Tibial nerve (tissue), 4 donors: ENCODE results near the gene SERINC2. TPM values are rescaled to one million over a fixed set of nuclear protein-coding genes. Genes with fewer than 3 reads are reported as not detected.
A peak's percentile ranks its signal among the peaks of the same experiment; 100 is the strongest.

Experiments
- DNase-seq, 2 donors: peaks; one replicate each; pipeline ENCODE4 v3.0.0-alpha.2; 2019; ENCODE audit warnings: low spot score in 2 of 2
- H3K27ac ChIP-seq, 4 donors: fragments of 200-600 bp; sonication (generic) in 3 of 4; one replicate each; pipeline ENCODE4 v1.5.1; 2017 to 2019; ENCODE audit warnings: mild to moderate bottlenecking in 1 of 4
- H3K27me3 ChIP-seq, 2 donors: fragments of 200-600 bp; sonication (generic) in 1 of 2; one replicate each; pipeline versions ENCODE4 v1.5.1 to v1.6.0; 2017 to 2019
- H3K36me3 ChIP-seq, 3 donors: fragments of 200-600 bp; sonication (generic); one replicate each; pipeline ENCODE4 v1.5.1; 2018 to 2019
- H3K4me1 ChIP-seq, 4 donors: fragments of 200-600 bp; sonication (generic) in 3 of 4; one replicate each; pipeline ENCODE4 v1.5.1; 2017 to 2019
- H3K4me3 ChIP-seq, 4 donors: fragments of 200-600 bp; sonication (generic) in 3 of 4; one replicate each; pipeline ENCODE4 v1.5.1; 2017 to 2019; ENCODE audit warnings: mild to moderate bottlenecking in 1 of 4, moderate library complexity in 1 of 4
- H3K9me3 ChIP-seq, 4 donors: fragments of 200-600 bp; sonication (generic) in 3 of 4; one replicate each; pipeline ENCODE4 v1.5.1; 2017 to 2019
- CTCF ChIP-seq, 5 experiments: fragments of 200-600 bp in 3 of 5; fragments of 450-650 bp in 2 of 5; sonication (generic) in 3 of 5; IDR thresholded peaks; one replicate each; pipeline ENCODE4 v1.5.1; 2016 to 2019; ENCODE audit warnings: antibody characterized with exemption in 5 of 5, mild to moderate bottlenecking in 3 of 5, moderate library complexity in 2 of 5
- EP300 ChIP-seq, 2 donors: sonication (generic); formaldehyde crosslinking; IDR thresholded peaks; one replicate each; pipeline ENCODE4 v1.6.1; 2017; ENCODE audit warnings: antibody characterized with exemption in 2 of 2, mild to moderate bottlenecking in 1 of 2
- POLR2A ChIP-seq, 2 donors: fragments of 450-650 bp; IDR thresholded peaks; one replicate each; pipeline ENCODE4 v1.6.1; 2017; ENCODE audit warnings: antibody characterized with exemption in 2 of 2, mild to moderate bottlenecking in 2 of 2, moderate library complexity in 2 of 2
- WGBS, 2 donors: methylation state at CpG; one replicate each; pipeline ENCODE4 v1.1.5; 2018; 5-methylcytosine and 5-hydroxymethylcytosine counted together
- total RNA-seq, 4 donors: library from RNA; depleted of rRNA; stranded (reverse); fragments of >200 nt; gene quantifications; one replicate each; pipeline ENCODE4 v1.1.0, GENCODE V29; 2016

SERINC2 gene
- total RNA-seq, 4 donors from 2014 or later = 0.42 to 4.3 (median 2.3) TPM

GRCh38 chr1:31410871-31411270 lies 2.1 kb upstream of the SERINC2 start:
- Histone ChIP-seq H3K27me3 (peaks cover 0 to 65% of the 10 kb centered on the region in 2 donors), H3K9me3 (no peaks in the 10 kb centered on the region), H3K4me3 (no peak overlapping the region), H3K27ac (no peak overlapping the region), H3K36me3 (no peaks in the 10 kb centered on the region), H3K4me1 (peaks cover 0 to 17% (median 10%) of the 10 kb centered on the region in 4 donors)
- WGBS, 2 donors = 59 to 77% methylated on average over 4 of the region's 4 CpGs
- no peak for TF ChIP-seq CTCF (IDR thresholded peaks at IDR 0.05)
- TF ChIP-seq EP300 (IDR thresholded peaks at IDR 0.05) = no peak
- TF ChIP-seq POLR2A (IDR thresholded peaks at IDR 0.05) = no peak
- DNase-seq = no peak

GRCh38 chr1:31412205-31412604 lies 808 bp upstream of the SERINC2 start:
- Histone ChIP-seq H3K4me3 (no peak overlapping the region), H3K27me3 (peaks cover 0 to 66% of the 10 kb centered on the region in 2 donors), H3K27ac (no peak overlapping the region)

DNA sequence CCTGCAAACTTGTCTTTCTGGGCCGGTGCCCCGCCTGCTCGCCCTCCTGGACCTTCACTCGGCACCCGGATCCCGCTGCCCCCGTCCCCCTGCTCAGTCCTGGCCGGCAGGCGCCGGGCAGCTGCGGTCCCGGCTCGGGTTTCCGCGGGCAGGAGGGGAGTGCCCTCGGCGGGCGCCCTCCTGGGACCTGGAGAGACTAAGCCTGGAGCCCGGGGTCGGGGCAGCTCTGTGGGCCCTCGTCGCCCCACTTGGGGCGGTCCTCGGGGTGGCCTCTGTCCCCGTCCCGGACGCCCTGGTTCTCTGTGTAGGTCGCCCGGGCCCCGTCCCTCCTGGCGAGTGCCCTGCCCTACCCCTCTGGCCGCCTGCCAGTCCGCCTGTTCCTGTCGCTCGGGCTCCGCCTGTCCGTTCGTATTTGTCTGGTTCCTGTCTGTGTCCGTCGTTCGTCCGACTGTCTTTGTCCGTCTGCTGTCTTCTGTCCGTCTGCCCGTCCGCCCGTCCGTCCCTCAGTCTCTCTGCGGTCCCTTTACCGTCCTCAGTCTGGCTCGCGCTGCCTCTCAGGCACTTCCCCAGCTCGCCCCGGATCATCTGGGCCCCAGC lies 490 bp downstream of the SERINC2 start:
- 0 to 1% methylated on average over 44 to 48 of the region's 54 CpGs for WGBS, 2 donors
- H3K4me1 ChIP-seq = peaks cover 0 to 17% (median 10%) of the 10 kb centered on the region in 4 donors
- H3K9me3 ChIP-seq = no peaks in the 10 kb centered on the region
- H3K4me3 ChIP-seq = peak overlapping the region; percentile 36 to 68 (median 58)
- TF ChIP-seq POLR2A (IDR thresholded peaks at IDR 0.05) (no peak), EP300 (IDR thresholded peaks at IDR 0.05) (no peak), CTCF (IDR thresholded peaks at IDR 0.05) (no peak)
- peaks cover 0 to 66% of the 10 kb centered on the region in 2 donors for H3K27me3 ChIP-seq
- peak overlapping the region in 2 of 4 donors; percentile 46 to 80 for H3K27ac ChIP-seq
- DNase-seq = peak; percentile 37 to 67
- H3K36me3 ChIP-seq = no peaks in the 10 kb centered on the region

More at GRCh38 chr1:31412205-31412604, 808 bp upstream of the SERINC2 start:
- Histone ChIP-seq H3K9me3 (no peaks in the 10 kb centered on the region), H3K36me3 (no peaks in the 10 kb centered on the region), H3K4me1 (peaks cover 0 to 17% (median 10%) of the 10 kb centered on the region in 4 donors)
- TF ChIP-seq EP300 (IDR thresholded peaks at IDR 0.05) (no peak), POLR2A (IDR thresholded peaks at IDR 0.05) (no peak), CTCF (IDR thresholded peaks at IDR 0.05) (no peak)
- 65 to 70% methylated on average over 2 of the region's 2 CpGs for WGBS, 2 donors
- DNase-seq = no peak

- DNase-seq = no peak
- TF ChIP-seq EP300 (IDR thresholded peaks at IDR 0.05) (no peak), POLR2A (IDR thresholded peaks at IDR 0.05) (no peak), CTCF (IDR thresholded peaks at IDR 0.05) (no peak)
- Histone ChIP-seq H3K9me3 (no peaks in the 10 kb centered on the region), H3K36me3 (no peaks in the 10 kb centered on the region), H3K4me1 (peaks cover 0 to 17% (median 10%) of the 10 kb centered on the region in 4 donors), H3K4me3 (no peak overlapping the region), H3K27ac (no peak overlapping the region), H3K27me3 (peaks cover 0 to 55% of the 10 kb centered on the region in 2 donors)
- WGBS, 2 donors = 90 to 92% methylated on average over 4 of the region's 4 CpGs
Measured at GRCh38 chr1:31414980-31415370, 2.0 kb downstream of the SERINC2 start.

DNA sequence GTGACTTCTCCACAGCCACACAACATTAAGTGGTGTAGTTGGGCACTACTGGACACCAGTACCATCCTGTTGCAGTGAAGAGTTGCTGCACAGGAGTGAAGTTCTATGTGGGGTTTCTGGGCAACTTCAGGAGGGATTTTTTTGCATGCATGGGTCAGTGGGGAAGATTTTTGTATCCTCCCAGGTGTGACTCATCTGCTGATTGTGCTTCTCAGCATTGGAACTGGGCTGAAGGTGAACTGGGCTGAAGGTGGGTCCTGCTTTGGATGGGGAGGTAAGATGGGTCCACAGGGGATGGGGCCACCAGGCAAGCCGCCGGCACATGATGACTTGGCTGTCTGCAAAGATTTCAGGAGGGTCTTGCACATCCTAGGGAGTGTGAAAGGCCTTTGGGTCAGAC lies 2.6 kb downstream of the SERINC2 start:
- no peaks in the 10 kb centered on the region for H3K36me3 ChIP-seq
- H3K27me3 ChIP-seq = peaks cover 0 to 48% of the 10 kb centered on the region in 2 donors
- no peak for DNase-seq
- H3K4me1 ChIP-seq = peaks cover 0 to 17% (median 10%) of the 10 kb centered on the region in 4 donors
- WGBS, 2 donors = 82 to 92% methylated on average over 2 of the region's 2 CpGs
- H3K4me3 ChIP-seq = no peak overlapping the region
- no peak overlapping the region for H3K27ac ChIP-seq
- no peaks in the 10 kb centered on the region for H3K9me3 ChIP-seq
- no peak for TF ChIP-seq POLR2A (IDR thresholded peaks at IDR 0.05)
- TF ChIP-seq CTCF (IDR thresholded peaks at IDR 0.05) = no peak
- TF ChIP-seq EP300 (IDR thresholded peaks at IDR 0.05) = no peak
